HCT116 (cell line): ENCODE data around the gene FOXN1. TPM values are rescaled to one million over a fixed set of nuclear protein-coding genes. Genes with fewer than 3 reads are reported as not detected.

Experiments
- ATAC-seq: fragments of 200-7000 bp; cut with Tn5 transposase; 2 replicates; pipeline ENCODE4 v1.9.1; 2020; ENCODE audit warnings: mild to moderate bottlenecking, moderate library complexity
- BruUV-seq: library from RNA; stranded (reverse); fragments of 400-500 nt; replicated peaks from 2 replicates; lab custom pipeline; 2021; lab: Mats Ljungman, UMichigan
- CTCF ChIA-PET: fragments of 300-600 bp; sonication (Branson Sonifier 250); formaldehyde crosslinking; loops from one replicate; lab custom pipeline; 2021; ENCODE audit warnings: antibody characterized with exemption; lab: Charles Lee
- POLR2A ChIA-PET: fragments of 300-600, 350-600 bp; sonication (Branson Sonifier 250); formaldehyde crosslinking; loops from one replicate; lab custom pipeline; 2021; ENCODE audit warnings: antibody characterized with exemption; lab: Charles Lee
- RAD21 ChIA-PET, 2 experiments: fragments of 300-600 bp; sonication (Branson Sonifier 250); formaldehyde crosslinking; loops; one replicate each; lab custom pipeline; 2023; ENCODE audit warnings: low total read pairs in 2 of 2; ENCODE audit not compliant: uncharacterized antibody in 2 of 2, unreplicated experiment in 2 of 2, low non-redundant PET in 1 of 2; lab: Charles Lee
- DNase-seq: peaks from one replicate; pipeline ENCODE4 v3.0.0-alpha.2; 2010; ENCODE audit warnings: low read depth, low spot score
- H2AFZ ChIP-seq: fragments of 200-600 bp; shearing (Covaris generic), sonication (generic); 2 replicates; pipeline ENCODE4 v1.6.1; 2017; ENCODE audit warnings: low read depth, mixed run types, mixed read lengths, antibody characterized with exemption, low read length; ENCODE audit not compliant: poor library complexity, severe bottlenecking
- H3K27ac ChIP-seq: 2 replicates; pipeline ENCODE4 v1.5.1; 2012; ENCODE audit warnings: low read depth, low read length
- H3K27me3 ChIP-seq: fragments of 200-600 bp; sonication (generic); 2 replicates; pipeline ENCODE4 v1.6.1; 2016; ENCODE audit warnings: mixed run types, low read length, mixed read lengths; ENCODE audit not compliant: insufficient read depth
- H3K36me3 ChIP-seq, 2 experiments: fragments of 200-500 bp in 1 of 2; fragments of 200-600 bp in 1 of 2; sonication (Bioruptor generic) in 1 of 2; sonication (generic) in 1 of 2; 2 replicates each; pipeline versions ENCODE4 v1.5.1 to v1.6.1; 2014 to 2016; ENCODE audit warnings: low read length in 2 of 2, inconsistent platforms in 1 of 2, mixed read lengths in 1 of 2, mixed run types in 1 of 2; ENCODE audit not compliant: insufficient read depth in 2 of 2, control insufficient read depth in 1 of 2
- H3K4me1 ChIP-seq, 2 experiments: fragments of 200-600 bp in 1 of 2; sonication (generic) in 1 of 2; 2 replicates each; pipeline versions ENCODE4 v1.5.1 to v1.6.1; 2012 to 2017; ENCODE audit warnings: low read length in 2 of 2, inconsistent platforms in 1 of 2, mild to moderate bottlenecking in 1 of 2, mixed read lengths in 1 of 2, mixed run types in 1 of 2, moderate library complexity in 1 of 2; ENCODE audit not compliant: insufficient read depth in 2 of 2, control insufficient read depth in 1 of 2
- H3K4me2 ChIP-seq: fragments of 200-600 bp; sonication (generic); 2 replicates; pipeline ENCODE4 v1.6.1; 2017; ENCODE audit warnings: mixed run types, low read length, mixed read lengths
- H3K4me3 ChIP-seq, 2 experiments: fragments of 200-600 bp in 1 of 2; sonication (generic) in 1 of 2; replicated peaks in 1 of 2; 2 replicates each; pipeline ENCODE4 v1.5.1; 2011 to 2016; ENCODE audit warnings: low read length in 2 of 2, control low read depth in 1 of 2, low read depth in 1 of 2, mild to moderate bottlenecking in 1 of 2, mixed read lengths in 1 of 2, mixed run types in 1 of 2
- H3K79me2 ChIP-seq: fragments of 200-600 bp; sonication (generic); 2 replicates; pipeline ENCODE4 v1.6.1; 2017; ENCODE audit warnings: mild to moderate bottlenecking, mixed run types, low read length, moderate library complexity, mixed read lengths; ENCODE audit not compliant: insufficient read depth
- H3K9ac ChIP-seq: fragments of 200-600 bp; sonication (generic); 2 replicates; pipeline ENCODE4 v1.6.1; 2016; ENCODE audit warnings: low read length, mixed read lengths
- H3K9me2 ChIP-seq: fragments of 200-600 bp; sonication (generic), shearing (Covaris generic); 2 replicates; pipeline ENCODE4 v1.6.1; 2017; ENCODE audit warnings: mixed run types, mild to moderate bottlenecking, moderate library complexity; ENCODE audit not compliant: insufficient read depth
- H3K9me3 ChIP-seq, 2 experiments: fragments of 200-500 bp in 1 of 2; fragments of 200-600 bp in 1 of 2; sonication (Bioruptor generic) in 1 of 2; sonication (generic) in 1 of 2; 2 replicates each; pipeline ENCODE4 v1.6.1; 2014 to 2017; ENCODE audit warnings: low read length in 2 of 2, mixed read lengths in 2 of 2, inconsistent platforms in 1 of 2, low read depth in 1 of 2, mild to moderate bottlenecking in 1 of 2, mixed run types in 1 of 2, moderate library complexity in 1 of 2; ENCODE audit not compliant: control insufficient read depth in 1 of 2, insufficient read depth in 1 of 2
- H4K20me1 ChIP-seq: fragments of 200-600 bp; sonication (generic), shearing (Covaris generic); 2 replicates; pipeline ENCODE4 v1.6.1; 2017; ENCODE audit warnings: mixed run types, mild to moderate bottlenecking, moderate library complexity; ENCODE audit not compliant: insufficient read depth
- CBX3 ChIP-seq: IDR thresholded peaks from 2 replicates; pipeline ENCODE4 v1.6.1; 2012; ENCODE audit warnings: low read depth
- CEBPB ChIP-seq: IDR thresholded peaks from 2 replicates; pipeline ENCODE4 v1.6.1; 2012; ENCODE audit warnings: low read depth
- EGR1 ChIP-seq: IDR thresholded peaks from 2 replicates; pipeline ENCODE4 v1.6.1; 2012; ENCODE audit warnings: low read depth
- ELF1 ChIP-seq: IDR thresholded peaks from 2 replicates; pipeline ENCODE4 v1.6.1; 2012; ENCODE audit warnings: low read depth, borderline replicate concordance
- EZH2 ChIP-seq: fragments of 200-600 bp; sonication (generic); IDR thresholded peaks from 2 replicates; pipeline ENCODE4 v1.6.1; 2017; ENCODE audit warnings: antibody characterized with exemption, mixed run types
- EZH2phosphoT487 ChIP-seq: fragments of 200-600 bp; IDR thresholded peaks from 2 replicates; pipeline ENCODE4 v1.6.1; 2018; ENCODE audit warnings: antibody characterized with exemption, borderline replicate concordance
- JUND ChIP-seq: IDR thresholded peaks from 2 replicates; pipeline ENCODE4 v1.6.1; 2012
- POLR2A ChIP-seq: IDR thresholded peaks from 2 replicates; pipeline ENCODE4 v1.7.0; 2011; ENCODE audit warnings: borderline replicate concordance; ENCODE audit not compliant: insufficient read depth, insufficient read length; ENCODE audit errors: extremely low read depth
- RAD21 ChIP-seq: IDR thresholded peaks from 2 replicates; pipeline ENCODE4 v1.6.1; 2012; ENCODE audit warnings: low read depth, mild to moderate bottlenecking
- SP1 ChIP-seq: IDR thresholded peaks from 2 replicates; pipeline ENCODE4 v1.6.1; 2012; ENCODE audit warnings: low read depth
- SRF ChIP-seq: IDR thresholded peaks from 2 replicates; pipeline ENCODE4 v1.6.1; 2012; ENCODE audit warnings: low read depth
- TCF7L2 ChIP-seq: IDR thresholded peaks from 2 replicates; pipeline ENCODE4 v1.7.0; 2011; ENCODE audit warnings: borderline replicate concordance, inconsistent platforms; ENCODE audit not compliant: insufficient read depth, insufficient read length; ENCODE audit errors: extremely low read depth
- ZFX ChIP-seq: fragments of 450-650 bp; IDR thresholded peaks from 2 replicates; pipeline ENCODE4 v1.6.1; 2017
- ZNF274 ChIP-seq: fragments of 200-500 bp; sonication (Bioruptor generic); IDR thresholded peaks from 2 replicates; pipeline ENCODE4 v1.6.1; 2014; ENCODE audit warnings: mild to moderate bottlenecking, low read depth, low read length, inconsistent platforms
- intact Hi-C: fragments of 100-400 bp; cut with micrococcal nuclease; formaldehyde crosslinking; loops from 2 replicates; pipeline ENCODE4 v1.10.0; 2022
- total RNA-seq: library from RNA; stranded (reverse); gene quantifications from one replicate; pipeline ENCODE4 v1.2.1, GENCODE V29; 2021; ENCODE audit not compliant: unreplicated experiment
- TF ChIP-seq, protein P1 (sequence below): IDR thresholded peaks from 2 replicates; pipeline ENCODE4 v1.6.1; 2011; ENCODE audit warnings: mild to moderate bottlenecking, low read length, moderate library complexity; ENCODE audit not compliant: insufficient replicate concordance; ENCODE audit errors: extremely low read depth
- TF ChIP-seq, protein P2 (sequence below): IDR thresholded peaks from 2 replicates; pipeline ENCODE4 v1.6.1; 2012

Gene FOXN1
- total RNA-seq, 1 experiment from 2014 or later = not detected

DNA sequence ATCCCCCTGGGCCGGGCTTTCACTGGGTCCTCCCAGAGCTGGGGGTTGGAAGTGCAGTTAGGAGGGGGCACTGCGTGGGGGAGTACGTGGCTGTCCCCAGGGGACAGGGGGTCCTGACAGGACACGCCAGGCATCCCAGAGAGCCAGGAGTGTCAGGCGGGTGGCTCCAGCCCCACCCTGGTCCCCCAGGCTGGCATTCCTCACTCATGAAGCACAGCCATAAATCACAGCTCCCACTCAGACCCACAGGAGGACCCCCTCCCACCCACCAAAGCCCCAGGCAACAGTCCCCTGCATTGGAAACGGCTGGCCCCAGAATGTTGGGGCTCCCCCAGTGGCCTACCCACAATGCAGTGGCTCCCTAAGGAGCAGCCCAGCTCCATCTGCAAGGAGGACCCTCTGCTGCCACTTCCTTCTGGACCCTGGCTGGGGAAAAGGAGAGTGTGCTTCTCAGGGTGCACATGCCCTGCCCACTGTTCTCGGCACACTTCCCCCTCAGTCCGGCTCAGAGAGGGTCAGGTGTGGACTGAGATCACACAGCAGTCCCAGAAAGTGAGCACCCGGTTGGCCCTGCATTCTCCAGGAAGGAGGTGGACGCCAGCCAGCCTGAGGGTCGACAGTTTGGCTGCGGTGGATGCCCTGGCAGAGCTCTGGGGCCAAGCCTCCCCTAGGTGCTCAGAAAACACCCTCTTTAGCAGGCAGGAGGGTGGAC lies 7.3 kb upstream of the FOXN1 start:
- CTCF ChIA-PET = no interaction called here
- TF ChIP-seq, protein P1, sequence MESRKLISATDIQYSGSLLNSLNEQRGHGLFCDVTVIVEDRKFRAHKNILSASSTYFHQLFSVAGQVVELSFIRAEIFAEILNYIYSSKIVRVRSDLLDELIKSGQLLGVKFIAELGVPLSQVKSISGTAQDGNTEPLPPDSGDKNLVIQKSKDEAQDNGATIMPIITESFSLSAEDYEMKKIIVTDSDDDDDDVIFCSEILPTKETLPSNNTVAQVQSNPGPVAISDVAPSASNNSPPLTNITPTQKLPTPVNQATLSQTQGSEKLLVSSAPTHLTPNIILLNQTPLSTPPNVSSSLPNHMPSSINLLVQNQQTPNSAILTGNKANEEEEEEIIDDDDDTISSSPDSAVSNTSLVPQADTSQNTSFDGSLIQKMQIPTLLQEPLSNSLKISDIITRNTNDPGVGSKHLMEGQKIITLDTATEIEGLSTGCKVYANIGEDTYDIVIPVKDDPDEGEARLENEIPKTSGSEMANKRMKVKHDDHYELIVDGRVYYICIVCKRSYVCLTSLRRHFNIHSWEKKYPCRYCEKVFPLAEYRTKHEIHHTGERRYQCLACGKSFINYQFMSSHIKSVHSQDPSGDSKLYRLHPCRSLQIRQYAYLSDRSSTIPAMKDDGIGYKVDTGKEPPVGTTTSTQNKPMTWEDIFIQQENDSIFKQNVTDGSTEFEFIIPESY = no peak
- TF ChIP-seq ZFX = no peak
- no peak for TF ChIP-seq ELF1
- TF ChIP-seq EGR1 = no peak
- TF ChIP-seq POLR2A = no peak
- TF ChIP-seq ZNF274 = no peak
- Histone ChIP-seq H3K4me1 (no peaks in the 10 kb centered on the region; a peak in 1 of 4 replicates), H3K9ac (no peak overlapping the region), H3K27me3 (no peaks in the 10 kb centered on the region), H3K4me3 (no peak overlapping the region), H3K79me2 (no peaks in the 10 kb centered on the region), H4K20me1 (no peaks in the 10 kb centered on the region), H3K9me2 (no peaks in the 10 kb centered on the region), H3K27ac (no peak overlapping the region), H3K36me3 (no peaks in the 10 kb centered on the region), H3K9me3 (no peaks in the 10 kb centered on the region), H3K4me2 (no peak overlapping the region), H2AFZ (no peak overlapping the region)
- DNase-seq = no peak
- BruUV-seq = no TSS peak
- ATAC-seq = no peak
- POLR2A ChIA-PET = no interaction called here
- intact Hi-C loops = loop anchor here (10.0 kb wide), 1 partner anchor 176 kb away; no protein-coding TSS in a partner anchor
- RAD21 ChIA-PET = no interaction called here

DNA sequence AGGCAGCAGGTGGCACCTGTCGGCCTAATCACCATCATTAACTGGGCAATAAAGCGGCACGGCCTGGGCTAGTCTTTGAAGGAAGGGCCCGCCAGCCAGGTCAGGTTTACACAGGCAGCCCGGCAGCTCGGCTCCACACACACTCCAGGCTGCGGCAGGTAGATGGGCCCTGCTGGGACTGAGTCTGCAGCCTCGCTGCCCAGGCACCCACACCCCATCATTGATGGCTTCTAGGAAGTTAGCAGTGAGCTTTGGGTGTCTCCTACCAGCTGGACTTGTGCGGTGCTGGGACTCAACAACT lies 6.8 kb upstream of the FOXN1 start:
- no peak for ATAC-seq
- no peak for DNase-seq
- ChIA-PET POLR2A (no interaction called here), RAD21 (no interaction called here), CTCF (no interaction called here)
- Histone ChIP-seq H2AFZ (no peak overlapping the region), H3K79me2 (no peaks in the 10 kb centered on the region), H3K4me1 (no peaks in the 10 kb centered on the region; a peak in 1 of 4 replicates), H3K27me3 (no peaks in the 10 kb centered on the region), H3K4me2 (no peak overlapping the region), H4K20me1 (no peaks in the 10 kb centered on the region), H3K36me3 (no peaks in the 10 kb centered on the region), H3K9me3 (no peaks in the 10 kb centered on the region), H3K9ac (no peak overlapping the region), H3K27ac (no peak overlapping the region), H3K4me3 (no peak overlapping the region), H3K9me2 (no peaks in the 10 kb centered on the region)
- TF ChIP-seq JUND (no peak), EZH2phosphoT487 (no peak), SRF (no peak), SP1 (no peak), TCF7L2 (no peak), ZNF274 (no peak), RAD21 (no peak), EZH2 (no peak), CEBPB (no peak), ZFX (no peak), CBX3 (no peak), EGR1 (no peak)
- TF ChIP-seq, protein P1 = no peak
- TF ChIP-seq, protein P2, sequence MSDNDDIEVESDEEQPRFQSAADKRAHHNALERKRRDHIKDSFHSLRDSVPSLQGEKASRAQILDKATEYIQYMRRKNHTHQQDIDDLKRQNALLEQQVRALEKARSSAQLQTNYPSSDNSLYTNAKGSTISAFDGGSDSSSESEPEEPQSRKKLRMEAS = no peak
- BruUV-seq = no TSS peak
- intact Hi-C loops = loop anchor here (10.0 kb wide), 1 partner anchor 175 kb away; no protein-coding TSS in a partner anchor
